GM23338 (cell line): ENCODE results near the gene RRBP1. TPM values are rescaled to one million over a fixed set of nuclear protein-coding genes. Genes with fewer than 3 reads are reported as not detected.

Experiments used
- ATAC-seq: fragments of 200-7000 bp; cut with Tn5 transposase; 3 replicates; pipeline ENCODE4 v1.9.1; 2020
- DNase-seq: peaks from one replicate; pipeline ENCODE4 v3.0.0-alpha.2; 2015; ENCODE audit warnings: low spot score
- H2AFZ ChIP-seq: fragments of 200-600 bp; sonication (generic); 2 replicates; pipeline ENCODE4 v1.8.0; 2016; ENCODE audit warnings: antibody characterized with exemption, mild to moderate bottlenecking, moderate library complexity
- H3F3A ChIP-seq: fragments of 200-600 bp; sonication (generic); replicated peaks from 2 replicates; pipeline ENCODE4 v1.8.0; 2017; ENCODE audit warnings: antibody characterized with exemption, mixed run types, low read depth
- H3K27ac ChIP-seq: fragments of 200-600 bp; sonication (generic); 2 replicates; pipeline ENCODE4 v1.6.1; 2016; ENCODE audit warnings: low read depth
- H3K27me3 ChIP-seq: fragments of 200-600 bp; sonication (generic); 2 replicates; pipeline ENCODE4 v1.8.0; 2016; ENCODE audit warnings: mild to moderate bottlenecking, mixed run types, moderate library complexity; ENCODE audit not compliant: insufficient read depth
- H3K36me3 ChIP-seq: fragments of 200-600 bp; sonication (generic); 2 replicates; pipeline ENCODE4 v1.8.0; 2016; ENCODE audit warnings: mild to moderate bottlenecking; ENCODE audit not compliant: insufficient read depth
- H3K4me1 ChIP-seq: fragments of 200-600 bp; sonication (generic); 2 replicates; pipeline ENCODE4 v1.8.0; 2016; ENCODE audit warnings: mild to moderate bottlenecking, moderate library complexity; ENCODE audit not compliant: insufficient read depth
- H3K4me2 ChIP-seq: fragments of 200-600 bp; sonication (generic); 2 replicates; pipeline ENCODE4 v1.7.1; 2017; ENCODE audit warnings: mixed run types
- H3K4me3 ChIP-seq: fragments of 200-600 bp; sonication (generic); 2 replicates; pipeline ENCODE4 v1.6.1; 2016; ENCODE audit warnings: mixed run types
- H3K79me2 ChIP-seq: fragments of 200-600 bp; sonication (generic); replicated peaks from 2 replicates; pipeline ENCODE4 v1.8.0; 2017; ENCODE audit warnings: mild to moderate bottlenecking; ENCODE audit not compliant: insufficient read depth
- H3K9me2 ChIP-seq: fragments of 200-600 bp; sonication (generic); 2 replicates; pipeline ENCODE4 v1.8.0; 2017; ENCODE audit not compliant: insufficient read depth
- H4K20me1 ChIP-seq: fragments of 200-600 bp; sonication (generic); replicated peaks from 2 replicates; pipeline ENCODE4 v1.8.0; 2017; ENCODE audit warnings: mild to moderate bottlenecking; ENCODE audit not compliant: insufficient read depth
- H3K27ac Mint-ChIP-seq: 2 replicates; pipeline ENCODE4 v1.8.0; 2020; ENCODE audit warnings: inconsistent platforms, mild to moderate bottlenecking, moderate library complexity, mixed read lengths
- H3K27me3 Mint-ChIP-seq: 3 replicates; pipeline ENCODE4 v1.8.0; 2022; ENCODE audit warnings: low read depth, mild to moderate bottlenecking, moderate library complexity, mixed read lengths, inconsistent platforms; ENCODE audit not compliant: insufficient read depth, poor library complexity
- H3K36me3 Mint-ChIP-seq: 3 replicates; pipeline ENCODE4 v1.8.0; 2021; ENCODE audit warnings: low read depth, mild to moderate bottlenecking, inconsistent platforms, moderate library complexity, mixed read lengths
- H3K4me1 Mint-ChIP-seq: 3 replicates; pipeline ENCODE4 v1.8.0; 2020; ENCODE audit warnings: mild to moderate bottlenecking, inconsistent platforms, mixed read lengths
- H3K4me3 Mint-ChIP-seq: 3 replicates; pipeline ENCODE4 v1.8.0; 2021; ENCODE audit warnings: moderate library complexity, mild to moderate bottlenecking, inconsistent platforms, mixed read lengths
- H3K9me3 Mint-ChIP-seq: 3 replicates; pipeline ENCODE4 v1.8.0; 2020; ENCODE audit warnings: moderate library complexity, mild to moderate bottlenecking, inconsistent platforms, mixed read lengths
- CREB1 ChIP-seq: fragments of 250-450 bp; sonication (Bioruptor Pico); IDR thresholded peaks from 2 replicates; pipeline ENCODE4 v1.5.0; 2020; ENCODE audit warnings: low read depth, mild to moderate bottlenecking, moderate library complexity
- CTCF ChIP-seq, 2 experiments: fragments of 200-600 bp in 1 of 2; sonication (generic) in 1 of 2; conservative IDR thresholded peaks; 2 replicates each; pipeline versions ENCODE4 v1.5.1 to v1.6.1; 2016 to 2017; ENCODE audit warnings: antibody characterized with exemption in 2 of 2, low read depth in 2 of 2, mild to moderate bottlenecking in 2 of 2, moderate library complexity in 1 of 2
- ETS1 ChIP-seq: IDR thresholded peaks from 2 replicates; pipeline ENCODE4 v1.6.1; 2016; ENCODE audit warnings: antibody characterized with exemption
- EZH2 ChIP-seq: fragments of 200-600 bp; sonication (generic); IDR thresholded peaks from one replicate; pipeline ENCODE4 v1.8.0; 2017; ENCODE audit warnings: antibody characterized with exemption, mild to moderate bottlenecking, low read depth; ENCODE audit not compliant: unreplicated experiment
- EZH2phosphoT487 ChIP-seq: fragments of 200-600 bp; sonication (generic); IDR thresholded peaks from one replicate; pipeline ENCODE4 v1.8.1; 2018; ENCODE audit warnings: antibody characterized with exemption; ENCODE audit not compliant: unreplicated experiment
- NANOG ChIP-seq: IDR thresholded peaks from 2 replicates; pipeline ENCODE4 v1.6.1; 2016; ENCODE audit warnings: antibody characterized with exemption, borderline replicate concordance
- POLR2AphosphoS5 ChIP-seq: IDR thresholded peaks from 2 replicates; pipeline ENCODE4 v1.6.1; 2016; ENCODE audit warnings: antibody characterized with exemption, low read depth
- REST ChIP-seq: IDR thresholded peaks from one replicate; pipeline ENCODE4 v1.6.1; 2018; ENCODE audit warnings: antibody characterized with exemption; ENCODE audit not compliant: unreplicated experiment
- STAT1 ChIP-seq: IDR thresholded peaks from one replicate; pipeline ENCODE4 v1.6.1; 2016; ENCODE audit warnings: antibody characterized with exemption; ENCODE audit not compliant: unreplicated experiment
- ZNF114 ChIP-seq: fragments of 250-450 bp; sonication (Bioruptor Pico); IDR thresholded peaks from 2 replicates; pipeline ENCODE4 v1.5.0; 2020; ENCODE audit warnings: mild to moderate bottlenecking, moderate library complexity
- ZNF331 ChIP-seq: fragments of 250-450 bp; sonication (Bioruptor Pico); IDR thresholded peaks from 2 replicates; pipeline ENCODE4 v1.5.0; 2020; ENCODE audit warnings: low read depth, mild to moderate bottlenecking, moderate library complexity
- ZNF462 ChIP-seq: fragments of 250-450 bp; sonication (Bioruptor Pico); IDR thresholded peaks from 2 replicates; pipeline ENCODE4 v1.5.0; 2020; ENCODE audit warnings: mild to moderate bottlenecking, moderate library complexity
- polyA plus RNA-seq: library from polyadenylated mRNA; unstranded; fragments of >200 nt; fragmentation: Nextera tagmentation; extraction: Ambion mirVana; gene quantifications from 2 replicates; pipeline ENCODE4 v1.2.1, GENCODE V29; 2016
- total RNA-seq: library from RNA; depleted of rRNA; stranded (reverse); fragments of >200 nt; shearing (Covaris generic); gene quantifications from 2 replicates; pipeline ENCODE4 v1.2.3, GENCODE V29; 2014

The RRBP1 gene
- total and polyA plus RNA-seq, 2 experiments from 2014 or later, result 105 to 113 TPM

- no peak for TF ChIP-seq CTCF (conservative IDR thresholded peaks at IDR 0.05; ENCODE audit: low read depth in 2 of 2)
- TF ChIP-seq EZH2, result no peak
These were observed 115.7 kb downstream of the RRBP1 start (continued) for GRCh38 chr20:17566345-17566744.

GRCh38 chr20:17565169-17565845 lies 116.7 kb downstream of the RRBP1 start:
- H3K4me3 ChIP-seq, result no peak overlapping the region
- ATAC-seq (no peak), DNase-seq (no peak)
- H3K27ac Mint-ChIP-seq, result no peak overlapping the region
- peaks cover 5% of the 10 kb centered on the region; the same call in 1 of the 2 replicates for H3F3A ChIP-seq
- peaks cover 15% of the 10 kb centered on the region for H3K4me1 ChIP-seq
- H3K4me3 Mint-ChIP-seq, result no peak overlapping the region
- H4K20me1 ChIP-seq, result no peaks in the 10 kb centered on the region
- H3K27me3 Mint-ChIP-seq, result peaks cover 13% of the 10 kb centered on the region
- no peaks in the 10 kb centered on the region for H3K9me3 Mint-ChIP-seq
- 0 out of 2 replicates have a peak, but pooled peaks cover under 1% of the 10 kb centered on the region for H3K9me2 ChIP-seq
- TF ChIP-seq POLR2AphosphoS5 (no peak), EZH2phosphoT487 (no peak), EZH2 (no peak), STAT1 (no peak), CREB1 (no peak), NANOG (no peak), ZNF114 (CRISPR knock-in tag) (no peak), ZNF462 (CRISPR knock-in tag) (no peak), REST (no peak), ZNF331 (no peak), ETS1 (no peak)
- H3K4me2 ChIP-seq, result no peak overlapping the region
- H3K79me2 ChIP-seq, result peaks cover 12% of the 10 kb centered on the region; the same call in 1 of the 2 replicates
- no peaks in the 10 kb centered on the region for H3K27me3 ChIP-seq
- no peak overlapping the region for H2AFZ ChIP-seq
- peaks cover 7% of the 10 kb centered on the region for H3K36me3 Mint-ChIP-seq
- no peak overlapping the region for H3K27ac ChIP-seq
- H3K4me1 Mint-ChIP-seq, result peaks cover 7% of the 10 kb centered on the region
- H3K36me3 ChIP-seq, result no peaks in the 10 kb centered on the region
